ENCODE measurements around the gene SMARCA2.

Gene SMARCA2

DNA sequence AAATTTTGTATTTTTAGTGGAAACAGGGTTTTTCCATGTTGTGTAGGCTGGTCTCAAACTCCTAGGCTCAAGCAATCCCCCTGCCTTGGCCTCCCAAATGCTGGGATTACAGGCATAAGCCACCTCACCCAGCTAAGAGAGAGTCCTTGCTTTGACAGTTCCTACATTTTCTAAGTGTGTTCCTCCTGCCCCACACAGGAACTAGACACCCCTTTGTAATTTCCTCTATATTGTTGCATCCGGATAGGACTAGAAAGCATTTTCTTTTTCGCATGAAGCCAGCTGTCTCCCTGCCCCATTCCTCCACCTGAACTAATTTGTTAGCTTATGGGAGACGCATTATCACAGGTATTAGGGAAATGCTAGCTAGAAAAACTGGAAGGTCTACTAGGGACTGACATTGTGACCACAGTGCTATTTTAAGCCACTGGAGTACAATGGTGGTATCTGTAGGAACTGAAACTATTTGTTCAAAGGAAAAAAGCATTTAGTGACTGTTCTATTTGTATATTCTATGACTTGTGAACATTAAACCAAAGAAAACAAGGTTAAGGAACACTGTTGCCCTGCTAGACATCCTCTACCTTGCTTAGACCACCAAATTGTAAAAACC is 214.1 kb downstream of the SMARCA2 start:
- H3K79me1 ChIP-seq (ENCODE audit: low read length), result peaks cover 9% of the 10 kb centered on the region
- no peak overlapping the region for H3K4me2 ChIP-seq (ENCODE audit: low read length)
- peak overlapping the region; percentile 57 for H3K27ac ChIP-seq (ENCODE audit: low read depth, low read length)
- no peak overlapping the region for H4K12ac ChIP-seq (ENCODE audit: low read depth, low read length)
- peak overlapping the region; percentile 55 for H4K91ac ChIP-seq (ENCODE audit: low read depth, low read length)
- H3K36me3 ChIP-seq (ENCODE audit: control insufficient read depth in 1 of 2, insufficient read depth in 2 of 2, low read length in 2 of 2), result no peaks in the 10 kb centered on the region
- H2AFZ ChIP-seq (ENCODE audit: insufficient read depth, low read length, poor library complexity), result no peak overlapping the region
- peak overlapping the region; percentile 73 for H2BK12ac ChIP-seq (ENCODE audit: low read length)
- H3K18ac ChIP-seq (ENCODE audit: low read length), result no peak overlapping the region
- no peaks in the 10 kb centered on the region for H3K27me3 ChIP-seq (ENCODE audit: insufficient read depth, low read length)
- H3K4me1 ChIP-seq (ENCODE audit: control insufficient read depth in 1 of 2, insufficient read depth in 2 of 2, low read length in 2 of 2), result peaks cover 8 to 14% of the 10 kb centered on the region in 2 experiments
- peak overlapping the region; percentile 3 for H3K4ac ChIP-seq (ENCODE audit: low read depth, low read length)
- peak overlapping the region; percentile 78 for H2BK5ac ChIP-seq (ENCODE audit: low read depth, low read length, poor library complexity)
- no peaks in the 10 kb centered on the region for H3K79me2 ChIP-seq (ENCODE audit: control insufficient read depth, insufficient read depth, low read length, poor library complexity)
- H2AK5ac ChIP-seq (ENCODE audit: low read length), result no peak overlapping the region
- H3K23ac ChIP-seq (ENCODE audit: low read length), result no peak overlapping the region
- DNase-seq, result peak; percentile 11 to 82
- H3K9me3 ChIP-seq (ENCODE audit: insufficient read depth, low read depth, low read length), result no peaks in the 10 kb centered on the region
- no peak overlapping the region for H3K14ac ChIP-seq (ENCODE audit: low read length)
- H2BK120ac ChIP-seq (ENCODE audit: insufficient read depth, low read length, poor library complexity), result peak overlapping the region; percentile 19
- H3K9ac ChIP-seq (ENCODE audit: low read length), result no peak overlapping the region
- H3K4me3 ChIP-seq (ENCODE audit: low read depth, low read length), result no peak overlapping the region
- WGBS (ENCODE audit: extremely low coverage, insufficient coverage, insufficient read length), result no CpG with 5 or more reads among the region's 3 CpGs
- H4K8ac ChIP-seq (ENCODE audit: low read depth, low read length), result no peak overlapping the region

DNA sequence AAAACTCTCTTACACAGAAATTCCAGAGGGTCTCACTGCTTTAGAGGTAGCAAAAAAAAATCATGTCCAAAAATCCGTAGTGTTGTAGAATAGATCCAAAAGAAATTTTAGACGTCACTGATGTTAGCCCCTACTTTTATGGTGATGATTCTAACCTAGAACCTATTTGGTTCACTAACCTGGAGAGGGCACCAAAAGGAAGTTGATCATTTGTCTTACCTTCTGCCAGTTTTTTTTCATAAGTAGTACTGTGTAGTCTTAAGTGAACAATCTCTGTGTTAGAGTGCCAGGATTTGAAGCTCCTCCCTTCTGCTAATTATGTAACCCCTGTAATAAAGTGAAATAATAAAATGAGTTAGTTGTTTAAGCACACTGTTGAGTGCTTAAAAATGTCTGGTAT is 215.2 kb downstream of the SMARCA2 start:
- no peak overlapping the region for H2BK12ac ChIP-seq (ENCODE audit: low read length)
- H3K4ac ChIP-seq (ENCODE audit: low read depth, low read length), result no peak overlapping the region
- H3K79me1 ChIP-seq (ENCODE audit: low read length), result peaks cover 9% of the 10 kb centered on the region
- peaks cover 18 to 25% of the 10 kb centered on the region in 2 experiments for H3K4me1 ChIP-seq (ENCODE audit: control insufficient read depth in 1 of 2, insufficient read depth in 2 of 2, low read length in 2 of 2)
- H4K12ac ChIP-seq (ENCODE audit: low read depth, low read length), result no peak overlapping the region
- no peak overlapping the region for H2BK120ac ChIP-seq (ENCODE audit: insufficient read depth, low read length, poor library complexity)
- H3K4me2 ChIP-seq (ENCODE audit: low read length), result no peak overlapping the region
- H4K91ac ChIP-seq (ENCODE audit: low read depth, low read length), result no peak overlapping the region
- H2AK5ac ChIP-seq (ENCODE audit: low read length), result no peak overlapping the region
- no peak overlapping the region for H3K23ac ChIP-seq (ENCODE audit: low read length)
- no peak overlapping the region for H2AFZ ChIP-seq (ENCODE audit: insufficient read depth, low read length, poor library complexity)
- no peak overlapping the region for H3K27ac ChIP-seq (ENCODE audit: low read depth, low read length)
- DNase-seq, result peak in 1 of 2 donors; percentile 21
- no CpG with 5 or more reads among the region's 2 CpGs for WGBS (ENCODE audit: extremely low coverage, insufficient coverage, insufficient read length)
- H4K8ac ChIP-seq (ENCODE audit: low read depth, low read length), result no peak overlapping the region
- H3K36me3 ChIP-seq (ENCODE audit: control insufficient read depth in 1 of 2, insufficient read depth in 2 of 2, low read length in 2 of 2), result no peaks in the 10 kb centered on the region
- H3K18ac ChIP-seq (ENCODE audit: low read length), result no peak overlapping the region
- H3K9ac ChIP-seq (ENCODE audit: low read length), result no peak overlapping the region
- no peak overlapping the region for H2BK5ac ChIP-seq (ENCODE audit: low read depth, low read length, poor library complexity)
- H3K27me3 ChIP-seq (ENCODE audit: insufficient read depth, low read length), result no peaks in the 10 kb centered on the region
- H3K14ac ChIP-seq (ENCODE audit: low read length), result no peak overlapping the region
- no peaks in the 10 kb centered on the region for H3K79me2 ChIP-seq (ENCODE audit: control insufficient read depth, insufficient read depth, low read length, poor library complexity)
- no peaks in the 10 kb centered on the region for H3K9me3 ChIP-seq (ENCODE audit: insufficient read depth, low read depth, low read length)
- H3K4me3 ChIP-seq (ENCODE audit: low read depth, low read length), result no peak overlapping the region

GRCh38 chr9:2231101-2231500 is 216.0 kb downstream of the SMARCA2 start:
- H3K23ac ChIP-seq (ENCODE audit: low read length), result no peak overlapping the region
- H3K27ac ChIP-seq (ENCODE audit: low read depth, low read length), result no peak overlapping the region
- no peak overlapping the region for H2AFZ ChIP-seq (ENCODE audit: insufficient read depth, low read length, poor library complexity)
- peaks cover 9% of the 10 kb centered on the region for H3K79me1 ChIP-seq (ENCODE audit: low read length)
- no peak overlapping the region for H2BK12ac ChIP-seq (ENCODE audit: low read length)
- H3K36me3 ChIP-seq (ENCODE audit: control insufficient read depth in 1 of 2, insufficient read depth in 2 of 2, low read length in 2 of 2), result no peaks in the 10 kb centered on the region
- H3K18ac ChIP-seq (ENCODE audit: low read length), result no peak overlapping the region
- no peak overlapping the region for H3K9ac ChIP-seq (ENCODE audit: low read length)
- no peak overlapping the region for H2AK5ac ChIP-seq (ENCODE audit: low read length)
- no peak overlapping the region for H4K12ac ChIP-seq (ENCODE audit: low read depth, low read length)
- no peak overlapping the region for H3K4ac ChIP-seq (ENCODE audit: low read depth, low read length)
- no peak for DNase-seq
- H3K4me2 ChIP-seq (ENCODE audit: low read length), result no peak overlapping the region
- no peak overlapping the region for H3K4me3 ChIP-seq (ENCODE audit: low read depth, low read length)
- WGBS (ENCODE audit: extremely low coverage, insufficient coverage, insufficient read length), result no CpG with 5 or more reads among the region's 1 CpG
- H3K79me2 ChIP-seq (ENCODE audit: control insufficient read depth, insufficient read depth, low read length, poor library complexity), result no peaks in the 10 kb centered on the region
- no peaks in the 10 kb centered on the region for H3K9me3 ChIP-seq (ENCODE audit: insufficient read depth, low read depth, low read length)
- no peaks in the 10 kb centered on the region for H3K27me3 ChIP-seq (ENCODE audit: insufficient read depth, low read length)
- no peak overlapping the region for H4K8ac ChIP-seq (ENCODE audit: low read depth, low read length)
- H3K4me1 ChIP-seq (ENCODE audit: control insufficient read depth in 1 of 2, insufficient read depth in 2 of 2, low read length in 2 of 2), result peaks cover 18 to 27% of the 10 kb centered on the region in 2 experiments
- H2BK120ac ChIP-seq (ENCODE audit: insufficient read depth, low read length, poor library complexity), result no peak overlapping the region
- no peak overlapping the region for H2BK5ac ChIP-seq (ENCODE audit: low read depth, low read length, poor library complexity)
- no peak overlapping the region for H3K14ac ChIP-seq (ENCODE audit: low read length)
- no peak overlapping the region for H4K91ac ChIP-seq (ENCODE audit: low read depth, low read length)

DNA sequence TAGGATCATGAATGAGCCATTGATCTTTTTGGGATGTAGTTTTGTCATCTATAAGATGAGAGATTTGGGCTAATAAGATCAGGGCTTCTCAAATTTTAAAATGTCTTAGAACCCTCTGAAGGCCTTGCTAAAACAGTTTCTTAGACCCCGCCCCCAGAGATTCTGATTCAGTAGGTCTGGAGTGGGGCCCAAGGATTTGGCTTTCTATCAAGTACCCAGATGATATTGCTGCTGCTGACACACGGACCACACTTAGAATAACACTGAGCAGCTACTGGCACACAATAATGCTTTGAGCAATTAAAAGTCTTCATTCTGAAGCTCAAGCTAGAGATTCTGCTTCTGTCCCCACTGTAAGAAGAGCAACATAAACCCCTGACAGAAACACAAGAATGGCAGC is 216.7 kb downstream of the SMARCA2 start:
- Histone ChIP-seq H3K36me3 (ENCODE audit: control insufficient read depth in 1 of 2, insufficient read depth in 2 of 2, low read length in 2 of 2) (no peaks in the 10 kb centered on the region), H3K27ac (ENCODE audit: low read depth, low read length) (no peak overlapping the region), H3K18ac (ENCODE audit: low read length) (no peak overlapping the region), H3K14ac (ENCODE audit: low read length) (no peak overlapping the region), H4K91ac (ENCODE audit: low read depth, low read length) (peak overlapping the region; percentile 43), H3K4me1 (ENCODE audit: control insufficient read depth in 1 of 2, insufficient read depth in 2 of 2, low read length in 2 of 2) (peaks cover 18 to 27% of the 10 kb centered on the region in 2 experiments), H2AK5ac (ENCODE audit: low read length) (no peak overlapping the region), H3K4me3 (ENCODE audit: low read depth, low read length) (no peak overlapping the region), H2BK120ac (ENCODE audit: insufficient read depth, low read length, poor library complexity) (no peak overlapping the region), H3K23ac (ENCODE audit: low read length) (no peak overlapping the region), H3K9ac (ENCODE audit: low read length) (no peak overlapping the region), H3K27me3 (ENCODE audit: insufficient read depth, low read length) (no peaks in the 10 kb centered on the region), H2AFZ (ENCODE audit: insufficient read depth, low read length, poor library complexity) (no peak overlapping the region), H2BK12ac (ENCODE audit: low read length) (peak overlapping the region; percentile 2), H4K8ac (ENCODE audit: low read depth, low read length) (no peak overlapping the region), H3K4ac (ENCODE audit: low read depth, low read length) (no peak overlapping the region), H2BK5ac (ENCODE audit: low read depth, low read length, poor library complexity) (no peak overlapping the region), H3K79me2 (ENCODE audit: control insufficient read depth, insufficient read depth, low read length, poor library complexity) (no peaks in the 10 kb centered on the region), H3K9me3 (ENCODE audit: insufficient read depth, low read depth, low read length) (no peaks in the 10 kb centered on the region), H4K12ac (ENCODE audit: low read depth, low read length) (no peak overlapping the region), H3K79me1 (ENCODE audit: low read length) (peaks cover 9% of the 10 kb centered on the region), H3K4me2 (ENCODE audit: low read length) (no peak overlapping the region)
- no peak for DNase-seq
- no CpG with 5 or more reads among the region's 2 CpGs for WGBS (ENCODE audit: extremely low coverage, insufficient coverage, insufficient read length)
